Esophagus squamous epithelium (tissue), 4 donors: ENCODE measurements around the gene TPM2.

Experiments
- POLR2A ChIP-seq, 4 donors: fragments of 450-650 bp; IDR thresholded peaks; one replicate each; pipeline ENCODE4 v1.6.1; 2017; ENCODE audit warnings: antibody characterized with exemption in 4 of 4, mild to moderate bottlenecking in 4 of 4, moderate library complexity in 3 of 4
- TF ChIP-seq, protein P1 (sequence below), 6 experiments: fragments of 450-650 bp in 4 of 6; fragments of 200-600 bp in 2 of 6; sonication (generic) in 2 of 6; IDR thresholded peaks; one replicate each; pipeline ENCODE4 v1.5.1; 2016 to 2019; ENCODE audit warnings: antibody characterized with exemption in 6 of 6, mild to moderate bottlenecking in 4 of 6, moderate library complexity in 4 of 6

DNA sequence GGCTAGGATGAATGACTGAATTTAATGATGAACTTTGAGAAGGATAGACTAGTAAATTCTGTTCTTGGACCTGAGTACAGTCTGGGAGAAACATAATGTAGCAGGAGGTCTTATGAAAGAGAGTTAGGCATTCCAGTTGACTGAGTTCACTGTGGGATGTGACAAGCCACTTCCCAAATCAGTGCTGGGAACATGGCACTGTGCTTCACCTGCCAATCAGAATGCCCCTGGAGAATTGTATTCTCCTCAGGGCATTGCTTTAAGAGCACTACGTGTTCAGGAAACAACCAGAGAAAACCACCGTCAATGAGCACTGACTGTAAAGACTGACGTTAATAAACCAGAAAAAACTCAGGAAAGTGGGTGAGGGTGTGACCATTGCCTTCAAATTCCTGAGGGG, 30.4 kb downstream of the TPM2 start:
- TF ChIP-seq, protein P1, sequence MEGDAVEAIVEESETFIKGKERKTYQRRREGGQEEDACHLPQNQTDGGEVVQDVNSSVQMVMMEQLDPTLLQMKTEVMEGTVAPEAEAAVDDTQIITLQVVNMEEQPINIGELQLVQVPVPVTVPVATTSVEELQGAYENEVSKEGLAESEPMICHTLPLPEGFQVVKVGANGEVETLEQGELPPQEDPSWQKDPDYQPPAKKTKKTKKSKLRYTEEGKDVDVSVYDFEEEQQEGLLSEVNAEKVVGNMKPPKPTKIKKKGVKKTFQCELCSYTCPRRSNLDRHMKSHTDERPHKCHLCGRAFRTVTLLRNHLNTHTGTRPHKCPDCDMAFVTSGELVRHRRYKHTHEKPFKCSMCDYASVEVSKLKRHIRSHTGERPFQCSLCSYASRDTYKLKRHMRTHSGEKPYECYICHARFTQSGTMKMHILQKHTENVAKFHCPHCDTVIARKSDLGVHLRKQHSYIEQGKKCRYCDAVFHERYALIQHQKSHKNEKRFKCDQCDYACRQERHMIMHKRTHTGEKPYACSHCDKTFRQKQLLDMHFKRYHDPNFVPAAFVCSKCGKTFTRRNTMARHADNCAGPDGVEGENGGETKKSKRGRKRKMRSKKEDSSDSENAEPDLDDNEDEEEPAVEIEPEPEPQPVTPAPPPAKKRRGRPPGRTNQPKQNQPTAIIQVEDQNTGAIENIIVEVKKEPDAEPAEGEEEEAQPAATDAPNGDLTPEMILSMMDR (IDR thresholded peaks at IDR 0.05), result no peak
- peak in 1 of 4 donors; percentile 42 for TF ChIP-seq POLR2A (IDR thresholded peaks at IDR 0.05)
